Measurements from ENCODE around the gene SHTN1.

- TF ChIP-seq, protein P1, sequence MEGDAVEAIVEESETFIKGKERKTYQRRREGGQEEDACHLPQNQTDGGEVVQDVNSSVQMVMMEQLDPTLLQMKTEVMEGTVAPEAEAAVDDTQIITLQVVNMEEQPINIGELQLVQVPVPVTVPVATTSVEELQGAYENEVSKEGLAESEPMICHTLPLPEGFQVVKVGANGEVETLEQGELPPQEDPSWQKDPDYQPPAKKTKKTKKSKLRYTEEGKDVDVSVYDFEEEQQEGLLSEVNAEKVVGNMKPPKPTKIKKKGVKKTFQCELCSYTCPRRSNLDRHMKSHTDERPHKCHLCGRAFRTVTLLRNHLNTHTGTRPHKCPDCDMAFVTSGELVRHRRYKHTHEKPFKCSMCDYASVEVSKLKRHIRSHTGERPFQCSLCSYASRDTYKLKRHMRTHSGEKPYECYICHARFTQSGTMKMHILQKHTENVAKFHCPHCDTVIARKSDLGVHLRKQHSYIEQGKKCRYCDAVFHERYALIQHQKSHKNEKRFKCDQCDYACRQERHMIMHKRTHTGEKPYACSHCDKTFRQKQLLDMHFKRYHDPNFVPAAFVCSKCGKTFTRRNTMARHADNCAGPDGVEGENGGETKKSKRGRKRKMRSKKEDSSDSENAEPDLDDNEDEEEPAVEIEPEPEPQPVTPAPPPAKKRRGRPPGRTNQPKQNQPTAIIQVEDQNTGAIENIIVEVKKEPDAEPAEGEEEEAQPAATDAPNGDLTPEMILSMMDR (IDR thresholded peaks at IDR 0.05), result no peak
- no peak for TF ChIP-seq POLR2A (IDR thresholded peaks at IDR 0.05)
These were observed 124.1 kb downstream of the SHTN1 start for GRCh38 chr10:116880716-116881482.

All from right lobe of liver (tissue), 4 donors.